Ammon's horn (tissue), 1 donor: ENCODE results near the gene NEURL1.
A peak's percentile ranks its signal among the peaks of the same experiment; 100 is the strongest.

Source experiments
- DNase-seq: peaks from one replicate; pipeline ENCODE4 v3.0.0-alpha.2; 2016; ENCODE audit warnings: low spot score

NEURL1 gene

GRCh38 chr10:103546401-103546800 lies 52.9 kb downstream of the NEURL1 start:
- no peak for DNase-seq

- no peak for DNase-seq
These were observed 54.0 kb downstream of the NEURL1 start for GRCh38 chr10:103547391-103547946.

GRCh38 chr10:103548006-103548405 lies 54.5 kb downstream of the NEURL1 start:
- no peak for DNase-seq

GRCh38 chr10:103548581-103549348 lies 55.3 kb downstream of the NEURL1 start:
- DNase-seq = no peak

- no peak for DNase-seq
These were observed 55.8 kb downstream of the NEURL1 start for GRCh38 chr10:103549349-103549685.

GRCh38 chr10:103550229-103550628 lies 56.7 kb downstream of the NEURL1 start:
- no peak for DNase-seq

GRCh38 chr10:103551619-103552602 lies 58.4 kb downstream of the NEURL1 start:
- peak; percentile 53 for DNase-seq

GRCh38 chr10:103552856-103553742 lies 59.6 kb downstream of the NEURL1 start:
- no peak for DNase-seq

- peak; percentile 52 for DNase-seq
These were observed 60.4 kb downstream of the NEURL1 start for GRCh38 chr10:103553743-103554487.

GRCh38 chr10:103554488-103555324 lies 61.2 kb downstream of the NEURL1 start:
- DNase-seq = peak; percentile 72

GRCh38 chr10:103555325-103555649 lies 61.8 kb downstream of the NEURL1 start:
- no peak for DNase-seq

- no peak for DNase-seq
These were observed 62.2 kb downstream of the NEURL1 start for GRCh38 chr10:103555712-103556111.

- no peak for DNase-seq
These were observed 63.0 kb downstream of the NEURL1 start for GRCh38 chr10:103556383-103557007.

- no peak for DNase-seq
These were observed 64.0 kb downstream of the NEURL1 start for GRCh38 chr10:103557455-103557854.

- no peak for DNase-seq
These were observed 65.4 kb downstream of the NEURL1 start for GRCh38 chr10:103558911-103559310.

GRCh38 chr10:103559776-103560175 lies 66.3 kb downstream of the NEURL1 start:
- no peak for DNase-seq

GRCh38 chr10:103560886-103561285 lies 67.4 kb downstream of the NEURL1 start:
- no peak for DNase-seq

GRCh38 chr10:103562383-103562782 lies 68.9 kb downstream of the NEURL1 start:
- no peak for DNase-seq

- DNase-seq = no peak
These were observed 70.0 kb downstream of the NEURL1 start for GRCh38 chr10:103563231-103564115.
